Stimulated activated CD4-positive, alpha-beta T cell treated with anti-CD3 and anti-CD28 coated beads, Interleukin-4, amount 100 ng/mL, for 48 hours (primary cell): Measurements from ENCODE around the gene CFAP251.
"Not testable (repeated sequence)": the region's sequence is repeated elsewhere in the genome, so short reads cannot be mapped to it uniquely, and the experiment has no call there.

ENCODE experiments used
- DNase-seq, 2 donors: peaks; one replicate each; pipeline ENCODE4 v3.0.0-alpha.2; 2020; ENCODE audit warnings: low read depth in 2 of 2

The CFAP251 gene

DNA sequence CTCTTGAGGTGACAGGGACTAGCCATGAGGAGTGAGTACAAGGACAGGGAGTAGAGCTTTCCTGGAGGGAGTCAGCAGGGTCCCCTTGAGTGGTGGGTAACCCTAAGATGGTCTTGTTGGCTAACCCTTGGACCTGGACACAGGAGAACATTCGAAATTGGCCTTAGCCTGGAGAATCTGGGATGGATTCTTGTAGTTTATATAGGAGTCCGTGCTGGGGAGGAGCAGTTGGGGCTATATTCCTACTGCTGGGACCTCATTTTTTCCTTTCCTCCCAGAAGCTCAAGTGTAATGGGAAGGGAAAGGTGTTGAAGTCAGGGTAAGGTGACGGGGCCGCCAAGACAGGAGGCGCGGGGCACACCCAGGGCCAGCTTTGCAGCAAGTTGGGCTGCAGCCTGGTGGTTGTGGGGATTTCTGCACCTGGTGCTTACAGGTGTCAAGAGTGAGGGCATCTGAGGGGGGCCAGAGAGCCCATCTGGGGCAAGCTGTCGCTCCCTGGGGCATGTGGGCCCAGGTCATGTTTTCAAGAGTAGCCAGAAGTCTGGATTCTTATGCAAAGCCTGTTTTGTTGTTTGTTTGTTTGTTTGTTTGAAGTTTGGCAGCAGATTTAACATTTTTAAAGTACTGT lies 108.4 kb downstream of the CFAP251 start:
- DNase-seq: no peak

DNA sequence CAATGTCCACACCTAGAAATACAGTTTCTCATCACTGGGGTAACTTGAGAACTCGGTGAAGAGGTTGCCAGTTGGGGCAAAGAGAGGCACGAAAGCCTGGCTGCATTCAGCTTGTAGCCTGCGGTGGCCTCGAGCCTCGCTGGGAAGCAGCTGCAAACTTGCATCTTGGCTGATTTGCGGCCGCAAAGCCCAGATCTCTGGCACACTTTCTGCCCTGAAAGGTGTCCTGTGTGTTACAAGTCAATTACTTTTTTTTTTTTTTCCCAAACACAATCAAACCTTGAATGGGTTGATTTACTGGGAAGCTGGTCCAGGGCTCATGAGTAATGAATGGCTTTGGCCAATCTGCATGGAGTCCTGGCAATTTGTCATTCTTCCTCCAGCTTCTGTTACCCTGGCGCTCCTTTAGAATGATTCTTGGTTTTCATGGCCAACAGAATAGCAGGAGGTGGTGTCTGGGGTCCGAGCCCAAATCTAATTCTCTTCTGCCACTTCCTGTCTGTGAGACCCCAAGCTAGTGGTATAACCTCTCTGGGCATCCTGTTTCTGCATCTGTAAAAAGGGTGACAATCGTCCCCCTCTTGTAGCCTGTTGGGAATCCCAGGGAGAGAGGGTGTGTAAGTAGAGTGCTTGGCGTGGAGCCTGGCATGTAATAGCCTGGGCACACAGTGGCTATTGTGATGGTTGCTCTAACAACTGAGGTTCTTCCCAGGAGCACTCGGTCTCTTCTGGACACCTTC lies 109.9 kb downstream of the CFAP251 start:
- DNase-seq: no peak

DNA sequence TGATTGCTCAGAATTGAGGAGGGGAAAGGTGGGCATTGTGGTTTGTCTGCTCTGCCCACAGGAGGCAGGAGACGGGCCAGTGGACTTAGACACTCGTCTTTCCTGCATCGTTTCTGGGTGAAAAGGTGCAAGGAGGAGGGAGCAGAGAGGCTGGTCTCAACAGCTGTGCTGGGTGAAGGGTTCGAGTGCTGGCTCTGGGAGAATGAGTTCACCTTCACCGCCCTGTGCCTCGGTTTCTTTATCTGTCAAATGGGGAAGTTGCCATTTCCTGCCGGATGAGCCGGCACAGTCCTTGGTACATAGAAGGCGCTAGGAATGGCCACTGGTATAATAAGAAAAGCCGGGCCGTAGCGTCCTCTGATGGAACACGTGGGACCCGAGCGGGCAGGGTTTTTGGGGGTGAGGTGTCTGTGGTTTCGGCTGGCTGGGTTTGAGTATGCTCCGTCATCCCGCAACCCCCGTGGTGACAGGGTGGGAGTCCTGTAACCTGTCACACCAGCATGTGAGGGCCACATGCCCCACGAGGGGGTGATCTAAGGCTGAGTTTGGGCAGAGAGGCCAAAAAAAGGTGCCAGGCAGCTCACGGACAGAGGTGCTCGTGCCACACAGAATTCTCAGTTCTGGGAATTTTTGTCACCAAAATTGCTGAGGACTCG lies 110.6 kb downstream of the CFAP251 start:
- peak in 1 of 2 donors; percentile 34 for DNase-seq

DNA sequence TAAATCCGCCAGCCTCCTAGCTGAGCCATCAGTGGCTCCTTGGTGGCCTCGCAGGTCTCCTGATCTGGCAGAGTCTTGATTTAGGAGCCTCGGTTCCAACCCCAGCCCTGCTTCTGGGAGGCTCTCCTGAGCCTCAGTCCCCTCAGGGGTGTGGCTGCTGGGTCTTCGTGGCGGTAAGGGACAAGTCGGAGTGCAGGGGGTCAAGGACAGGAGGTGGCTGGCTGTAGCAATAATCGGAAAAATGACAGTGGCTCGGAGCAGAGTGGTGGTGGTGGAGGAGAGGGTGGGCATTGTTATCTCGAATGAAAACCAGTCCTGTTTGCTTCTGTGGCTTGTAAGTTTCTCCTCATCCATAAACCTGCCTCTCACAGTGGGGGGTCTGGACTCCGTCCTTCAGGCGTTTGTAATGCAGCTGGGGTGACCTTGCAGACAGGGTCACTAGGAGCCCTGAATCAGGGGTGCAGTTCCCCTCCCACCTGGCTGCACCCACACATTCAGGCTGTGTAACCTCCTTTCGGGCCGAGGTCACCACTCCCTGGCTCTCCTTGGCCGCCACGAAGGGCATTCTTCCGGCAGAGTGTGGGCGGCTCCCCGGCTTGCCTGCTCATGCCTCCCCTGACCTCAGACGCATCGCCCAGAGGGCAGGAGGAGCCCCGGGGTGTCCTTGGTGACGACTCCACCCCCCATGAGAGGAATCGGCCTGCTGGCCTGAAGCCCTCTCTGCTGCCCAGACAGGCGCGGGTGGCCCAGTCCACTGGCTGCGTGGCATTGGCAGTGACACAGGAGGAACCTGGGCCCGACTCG lies 111.4 kb downstream of the CFAP251 start:
- no peak for DNase-seq

DNA sequence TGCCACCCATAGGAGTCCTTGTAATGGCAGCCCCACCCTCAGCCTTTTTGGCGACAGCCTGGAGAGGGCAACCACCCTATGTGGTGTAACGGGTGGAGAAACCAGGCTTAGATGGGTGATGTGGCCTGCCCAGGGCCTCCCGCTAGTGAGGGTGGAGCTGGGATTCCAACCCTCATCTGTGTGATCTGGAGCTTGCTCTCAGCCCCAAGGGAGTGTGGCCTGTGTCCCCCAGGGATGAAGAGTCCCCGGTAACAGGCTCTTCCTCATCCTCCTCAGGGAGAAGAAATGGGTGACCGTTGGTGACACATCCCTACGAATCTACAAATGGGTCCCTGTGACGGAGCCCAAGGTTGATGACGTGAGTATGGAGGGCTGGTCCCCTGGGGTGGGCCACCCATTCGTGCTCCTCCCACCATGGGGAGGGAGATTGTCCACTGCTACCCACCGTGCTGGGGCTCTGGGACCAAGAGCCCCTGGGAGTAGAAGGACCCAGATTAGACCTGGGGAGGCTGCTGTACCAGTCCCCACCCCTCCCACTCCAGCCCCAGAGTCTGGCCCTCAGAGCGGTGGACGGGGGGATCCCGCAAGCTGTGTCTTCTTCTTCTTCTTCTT lies 112.1 kb downstream of the CFAP251 start:
- no peak for DNase-seq

DNA sequence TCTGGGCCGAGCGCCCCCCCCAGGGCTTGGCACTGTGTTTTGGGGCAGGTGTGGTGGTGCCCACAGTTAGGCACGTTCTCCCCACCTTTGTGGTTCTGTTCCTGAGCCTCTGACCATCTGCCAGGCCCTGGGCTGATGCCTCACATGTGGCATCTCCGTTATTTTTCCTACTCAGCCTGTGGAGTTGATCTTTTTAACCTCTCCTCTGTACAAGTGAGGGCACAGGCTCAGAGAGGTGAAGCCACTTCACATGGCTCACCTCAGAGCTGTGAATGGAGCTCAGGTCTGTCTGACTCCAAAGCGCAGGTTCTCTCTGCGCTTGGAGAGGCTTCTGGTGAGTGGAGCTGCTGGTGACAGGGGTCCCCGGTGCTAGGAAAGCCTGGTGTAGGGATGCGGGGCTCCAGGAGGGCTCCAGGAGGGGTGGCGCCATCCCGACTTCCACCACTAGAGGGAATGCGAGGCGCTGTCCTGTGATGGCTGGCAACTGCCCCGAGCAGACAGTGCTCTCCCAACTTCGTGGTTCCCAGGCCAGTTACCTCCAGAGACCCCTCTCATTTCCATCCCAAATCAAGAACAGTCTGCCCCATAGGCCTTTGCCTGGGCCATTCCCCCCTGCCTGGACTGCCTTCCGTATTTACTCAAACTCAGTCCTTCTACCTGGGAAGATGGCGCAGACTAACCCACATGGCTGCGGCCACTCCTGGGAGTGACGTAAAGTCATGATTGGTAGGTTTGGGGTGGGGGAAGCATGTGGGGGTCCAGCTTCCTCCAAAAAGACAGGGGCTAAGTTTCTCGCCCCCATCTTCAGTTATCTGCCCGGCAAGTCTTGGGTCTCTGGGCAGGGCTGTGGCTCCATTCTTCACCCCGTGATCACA lies 113.2 kb downstream of the CFAP251 start:
- peak; percentile 47 to 67 for DNase-seq

DNA sequence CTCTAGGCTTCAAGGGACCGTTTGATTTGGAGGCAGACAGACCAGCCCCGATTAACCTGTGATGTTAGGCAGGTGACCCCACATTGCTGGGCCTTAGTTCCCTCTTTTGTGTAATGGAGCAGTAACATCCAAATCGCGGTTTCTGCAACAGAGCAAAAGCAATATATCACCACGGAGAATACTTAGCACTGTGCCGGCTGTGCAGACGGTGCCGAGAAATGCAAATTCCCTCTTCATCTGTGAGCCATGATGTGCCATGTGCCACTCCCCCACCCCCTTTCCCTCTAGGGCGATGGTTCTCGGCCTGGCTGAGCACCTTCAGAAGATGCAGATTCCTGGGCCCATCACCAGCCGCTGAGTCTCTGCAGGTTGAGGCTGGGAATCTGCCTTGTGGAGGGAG lies 114.2 kb downstream of the CFAP251 start:
- DNase-seq: no peak

DNA sequence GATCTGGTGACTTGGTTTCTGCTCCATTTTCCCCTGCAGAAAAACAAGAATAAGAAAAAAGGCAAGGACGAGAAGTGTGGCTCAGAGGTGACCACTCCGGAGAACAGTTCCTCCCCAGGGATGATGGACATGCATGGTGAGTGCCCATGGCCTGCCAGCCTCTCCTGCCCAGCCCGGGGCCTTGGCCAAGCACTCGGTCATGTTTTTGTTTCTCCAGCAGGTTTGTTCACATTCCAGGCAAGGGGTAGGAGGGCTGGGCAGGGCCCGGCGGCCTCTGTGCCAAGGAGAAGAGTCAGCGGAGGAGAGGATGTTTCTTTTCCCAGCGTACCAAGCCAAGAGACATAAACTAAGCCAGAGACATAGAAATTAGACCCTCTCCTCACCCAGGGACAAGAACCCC lies 116.9 kb downstream of the CFAP251 start:
- DNase-seq: no peak

DNA sequence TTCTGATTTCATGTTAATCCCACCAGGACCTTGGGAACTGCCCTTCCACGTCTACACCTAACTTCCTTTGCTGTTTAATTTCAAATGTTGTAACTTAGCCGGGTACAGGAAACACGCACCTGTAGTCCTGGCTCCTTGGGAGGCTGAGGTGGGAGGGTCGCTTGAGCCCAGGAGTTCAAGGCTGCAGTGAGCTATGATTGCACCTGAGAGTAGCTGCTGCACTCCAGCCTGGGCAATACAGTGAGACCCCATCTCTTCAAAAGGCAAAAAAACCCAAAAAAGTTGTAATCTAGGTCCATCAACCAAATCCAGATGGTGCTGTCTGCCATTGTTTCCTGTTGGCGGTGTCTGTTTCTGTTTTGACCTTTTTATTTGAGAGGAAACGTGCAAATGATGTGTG lies 117.8 kb downstream of the CFAP251 start:
- DNase-seq: no peak

DNA sequence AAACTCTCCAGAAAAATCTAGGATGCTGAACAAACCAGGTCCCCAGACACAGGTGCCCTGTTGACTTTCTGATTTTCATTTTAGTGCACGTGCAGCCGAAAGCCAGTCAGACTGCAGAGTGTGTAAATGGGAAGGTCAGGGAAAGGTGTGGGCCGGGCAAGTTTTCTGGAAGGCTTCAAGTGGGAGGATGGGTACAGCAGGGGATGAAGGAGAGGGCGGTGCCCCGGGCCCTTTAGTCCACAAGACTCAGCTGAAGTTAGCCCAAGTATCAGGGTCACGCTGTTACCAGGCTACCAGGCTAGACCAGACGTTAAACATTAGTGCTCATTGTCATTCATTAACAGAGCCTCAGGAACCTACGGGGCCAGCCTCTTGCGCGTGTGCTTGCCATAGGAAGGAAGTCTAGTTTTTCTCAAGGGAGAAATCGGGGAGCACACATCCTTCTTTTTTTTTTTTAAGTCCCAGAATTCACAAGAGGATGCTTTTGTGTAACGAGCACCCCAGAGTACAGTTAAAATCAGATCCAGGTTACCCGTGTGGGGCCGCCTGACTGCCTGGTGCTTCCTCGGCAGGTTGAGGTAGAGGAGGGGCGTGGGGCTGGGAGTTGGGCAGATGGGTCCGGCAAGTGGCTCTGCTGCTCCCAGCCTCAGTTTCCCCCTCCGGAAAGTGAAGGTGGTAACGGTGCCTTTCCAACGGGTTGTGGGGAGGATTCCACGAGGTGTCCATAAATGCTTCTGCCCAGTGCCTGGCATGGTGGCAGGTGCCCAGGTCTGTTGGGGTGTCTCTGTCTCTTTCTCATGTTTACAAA lies 122.4 kb downstream of the CFAP251 start:
- DNase-seq: no peak

DNA sequence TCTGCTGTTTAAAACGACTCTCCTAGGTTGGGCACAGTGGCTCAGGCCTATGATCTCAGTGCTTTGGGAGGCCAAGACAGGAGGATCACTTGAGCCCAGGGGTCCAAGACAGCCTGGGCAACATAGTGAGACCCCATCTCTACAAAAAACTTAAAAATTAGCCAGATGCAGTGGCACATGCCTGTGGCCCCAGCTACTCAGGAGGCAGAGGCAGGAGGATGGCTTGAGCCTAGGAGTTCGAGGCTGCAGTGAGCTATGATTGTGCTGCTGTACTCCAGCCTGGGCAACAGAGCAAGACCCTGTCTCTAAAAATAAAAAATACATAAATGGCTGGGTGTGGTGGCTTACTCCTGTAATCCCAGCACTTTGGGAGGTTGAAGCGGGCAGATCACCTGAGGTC lies 123.1 kb downstream of the CFAP251 start:
- not testable (repeated sequence) for DNase-seq

DNA sequence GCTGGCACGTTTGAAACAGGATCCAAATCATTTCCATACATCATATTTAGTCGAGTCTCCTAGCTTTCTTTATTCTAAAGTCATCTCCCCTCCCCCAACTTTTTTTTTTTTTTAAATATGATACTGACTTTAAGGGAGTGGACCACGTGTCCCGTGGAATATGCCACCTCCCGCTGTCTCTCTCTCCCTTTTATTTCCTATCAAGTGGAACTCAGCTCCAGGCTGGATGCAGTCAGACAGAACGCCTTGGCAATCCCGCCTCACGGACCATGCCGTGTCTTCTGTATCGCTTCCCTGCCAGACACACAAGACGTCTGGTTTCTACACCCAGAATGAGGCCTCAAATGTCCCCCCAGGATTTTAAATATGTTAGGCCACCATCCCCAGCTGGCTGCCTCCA lies 124.5 kb downstream of the CFAP251 start:
- DNase-seq: no peak

DNA sequence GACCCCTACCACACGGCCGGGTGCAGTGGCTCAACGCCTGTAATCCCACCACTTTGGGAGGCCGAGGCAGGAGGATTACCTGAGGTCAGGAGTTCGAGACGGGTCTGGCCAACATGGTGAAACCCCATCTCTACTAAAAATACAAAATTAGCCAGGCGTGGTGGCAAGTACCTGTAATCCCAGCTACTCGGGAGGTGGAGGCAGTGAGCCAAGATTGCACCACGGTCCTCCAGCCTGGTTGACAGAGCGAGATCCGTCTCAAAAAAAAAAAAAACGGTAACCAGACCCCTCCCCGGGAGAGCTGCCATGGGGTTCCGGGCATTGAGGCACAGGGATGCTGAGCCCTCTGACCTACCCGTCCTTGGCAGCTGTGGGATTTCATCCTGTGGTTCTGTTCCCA lies 125.1 kb downstream of the CFAP251 start:
- no peak for DNase-seq

DNA sequence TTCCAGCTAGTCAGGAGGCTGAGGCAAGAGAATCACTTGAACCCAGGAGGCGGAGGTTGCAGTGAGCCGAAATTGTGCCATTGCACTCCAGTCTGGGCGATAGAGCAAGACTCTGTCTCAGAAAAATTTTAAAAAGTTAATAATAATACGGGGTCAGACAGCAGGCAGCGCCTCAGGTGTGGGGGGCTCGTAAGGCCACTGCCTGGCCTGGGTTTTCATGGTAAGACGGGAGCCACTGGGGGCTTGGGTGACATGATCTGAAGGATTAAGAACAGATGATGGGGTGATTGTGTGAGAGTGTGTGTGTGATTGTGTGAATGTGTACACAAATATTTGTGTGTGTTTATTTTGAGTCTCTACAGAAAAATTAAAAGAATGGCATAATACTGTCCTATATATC lies 126.9 kb downstream of the CFAP251 start:
- no peak for DNase-seq

DNA sequence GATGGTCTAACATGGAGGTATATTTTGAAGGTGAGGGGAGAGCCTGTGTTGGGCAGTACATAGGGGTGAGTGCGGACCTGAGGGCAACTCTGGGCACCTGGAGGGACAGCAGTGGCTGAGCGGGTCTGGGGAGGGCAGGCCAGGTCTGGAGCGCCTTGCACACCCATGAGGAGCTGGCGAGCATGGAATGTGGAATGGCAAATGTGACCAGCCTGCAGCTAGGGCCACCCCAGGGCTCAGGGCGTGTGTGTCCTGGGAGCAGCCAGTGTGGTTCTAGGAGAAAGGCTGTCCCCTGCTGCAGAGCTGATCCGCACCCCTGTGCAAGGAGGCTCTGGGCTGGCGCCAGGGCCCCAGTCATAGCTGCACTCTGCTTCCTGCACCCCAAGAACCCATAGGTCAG lies 127.8 kb downstream of the CFAP251 start:
- no peak for DNase-seq

DNA sequence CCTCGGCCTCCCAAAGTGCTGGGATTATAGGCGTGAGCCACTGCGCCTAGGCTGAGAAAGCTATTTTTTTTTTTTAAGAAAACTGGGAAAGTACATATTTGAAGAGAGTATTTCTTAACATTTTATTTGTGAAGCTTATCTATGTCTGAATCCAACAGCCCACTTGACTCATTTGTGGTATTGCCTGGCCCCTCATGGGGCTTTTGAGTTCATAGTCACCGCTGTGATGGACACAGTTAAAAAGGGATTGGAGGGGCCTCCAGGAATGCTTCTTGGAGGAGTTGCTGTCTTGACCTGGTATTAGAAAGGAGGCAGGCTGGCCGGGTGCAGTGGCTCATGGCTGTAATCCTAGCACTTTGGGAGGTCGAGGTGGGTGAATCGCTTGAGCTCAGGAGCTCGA lies 129.8 kb downstream of the CFAP251 start:
- no peak for DNase-seq

DNA sequence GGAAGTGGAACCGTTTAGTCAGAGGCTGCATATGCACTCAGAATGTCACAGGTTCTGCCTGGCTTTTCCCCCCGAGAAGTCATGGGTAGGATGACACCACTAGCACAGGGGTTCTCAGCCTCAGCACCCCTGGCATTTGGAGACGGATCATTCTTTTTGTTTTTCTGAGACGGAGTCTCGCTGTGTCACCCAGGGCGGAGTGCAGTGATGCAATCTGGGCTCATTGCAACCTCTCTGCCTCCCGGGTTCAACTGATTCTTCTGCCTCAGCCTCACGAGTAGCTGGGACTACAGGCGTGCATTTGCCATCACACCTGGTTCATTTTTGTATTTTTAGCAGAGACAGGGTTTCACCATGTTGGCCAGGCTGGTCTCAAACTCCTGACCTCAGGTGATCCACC lies 131.4 kb downstream of the CFAP251 start:
- DNase-seq: no peak

DNA sequence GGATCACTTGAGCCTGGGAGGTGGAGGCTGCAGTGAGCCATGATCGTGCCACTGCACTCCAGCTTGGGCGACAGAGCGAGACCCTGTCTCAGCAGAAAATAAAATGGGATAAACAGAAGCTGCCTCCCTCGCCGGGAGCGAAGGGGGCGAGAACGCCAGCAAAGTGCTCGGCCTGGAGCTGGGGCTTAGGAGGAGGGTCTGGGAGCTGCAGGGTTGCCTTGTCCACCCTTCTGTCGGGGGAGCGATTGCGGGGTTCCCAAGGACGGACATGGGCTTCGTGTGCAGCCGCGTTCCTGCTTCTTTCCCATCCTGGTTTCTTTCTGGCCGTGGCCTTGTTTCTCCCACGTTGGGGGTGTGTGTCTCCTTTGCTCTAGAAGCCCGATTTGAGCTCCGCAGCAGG lies 132.3 kb downstream of the CFAP251 start:
- no peak for DNase-seq

DNA sequence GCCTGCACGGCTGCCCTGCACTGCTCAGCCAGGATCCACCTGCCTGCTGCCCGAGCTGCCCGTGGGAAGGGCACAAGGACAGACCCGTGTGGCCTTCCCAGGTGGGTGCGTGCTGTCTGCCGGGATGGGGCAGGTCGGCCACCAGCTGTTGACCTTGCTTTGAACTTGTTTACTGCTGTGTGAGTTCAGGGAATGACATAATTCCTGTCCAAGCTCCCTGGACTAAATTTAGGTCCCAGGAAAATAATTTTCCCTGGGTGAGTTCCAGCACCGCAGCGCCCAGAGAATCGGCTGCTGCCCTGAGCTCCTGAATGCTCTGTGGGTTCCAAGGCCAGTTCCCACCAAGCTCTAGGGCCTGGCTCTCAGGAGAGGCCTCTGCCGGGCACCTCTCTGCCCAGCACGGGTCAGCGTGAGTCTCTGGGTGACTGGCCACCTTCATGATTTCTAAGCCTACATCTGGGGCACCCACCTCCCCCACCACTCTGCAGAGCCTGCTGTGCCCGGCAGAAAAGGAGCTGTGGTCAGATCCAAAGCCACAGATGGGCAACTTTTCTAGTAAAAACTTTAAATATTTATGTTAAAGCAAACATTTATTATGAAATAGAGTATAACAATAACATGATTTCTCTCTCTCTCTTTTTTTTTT lies 133.0 kb downstream of the CFAP251 start:
- DNase-seq: no peak

DNA sequence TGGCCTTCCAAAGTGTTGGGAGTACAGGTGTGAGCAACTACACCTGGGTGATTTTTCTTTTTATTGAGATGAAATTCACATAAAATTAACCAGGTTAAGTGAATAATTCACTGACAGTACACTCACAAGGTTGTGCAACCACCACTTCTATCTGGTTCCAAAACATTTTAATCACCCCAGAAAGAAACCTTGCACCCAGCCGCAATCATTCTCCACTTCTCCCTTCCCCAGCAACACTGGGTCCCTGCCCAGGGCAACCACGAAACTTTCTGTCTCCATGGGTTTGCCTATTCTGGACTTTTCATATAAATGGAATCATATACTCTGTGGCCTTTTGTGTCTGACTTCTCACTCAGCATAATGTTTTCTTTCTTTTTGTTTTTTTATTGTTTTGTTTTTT lies 133.9 kb downstream of the CFAP251 start:
- DNase-seq: no peak
